ENCODE data around the gene SPATC1L.
A peak's percentile ranks its signal among the peaks of the same experiment; 100 is the strongest.
"Not testable (repeated sequence)": the region's sequence is repeated elsewhere in the genome, so short reads cannot be mapped to it uniquely, and the experiment has no call there.

Gene SPATC1L

DNA sequence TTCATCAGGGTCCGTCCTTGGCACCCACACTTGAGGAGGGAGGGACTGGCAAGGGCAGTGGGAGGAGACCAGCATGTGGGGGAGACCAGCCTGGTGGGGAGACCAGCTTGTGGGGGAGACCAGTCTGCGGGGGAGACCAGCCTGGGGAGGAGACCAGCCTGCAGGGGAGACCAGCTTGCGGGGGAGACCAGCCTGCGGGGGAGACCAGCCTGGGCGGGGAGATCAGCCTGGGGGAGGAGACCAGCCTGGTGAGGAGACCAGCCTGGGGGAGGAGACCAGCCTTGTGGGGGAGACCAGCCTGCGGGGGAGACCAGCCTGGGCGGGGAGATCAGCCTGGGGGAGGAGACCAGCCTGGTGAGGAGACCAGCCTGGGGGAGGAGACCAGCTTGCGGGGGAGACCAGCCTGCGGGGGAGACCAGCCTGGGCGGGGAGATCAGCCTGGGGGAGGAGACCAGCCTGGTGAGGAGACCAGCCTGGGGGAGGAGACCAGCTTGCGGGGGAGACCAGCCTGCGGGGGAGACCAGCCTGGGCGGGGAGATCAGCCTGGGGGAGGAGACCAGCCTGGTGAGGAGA, 836 bp downstream of the SPATC1L start:
- H3K9me3 Mint-ChIP-seq, H3K27me3 Mint-ChIP-seq, DNase-seq, ATAC-seq, H3K27ac Mint-ChIP-seq: not testable (repeated sequence)
- H3K4me3 Mint-ChIP-seq: peak overlapping the region; percentile 76 to 81
- H3K4me1 Mint-ChIP-seq: peaks cover 26% of the 10 kb centered on the region

DNA sequence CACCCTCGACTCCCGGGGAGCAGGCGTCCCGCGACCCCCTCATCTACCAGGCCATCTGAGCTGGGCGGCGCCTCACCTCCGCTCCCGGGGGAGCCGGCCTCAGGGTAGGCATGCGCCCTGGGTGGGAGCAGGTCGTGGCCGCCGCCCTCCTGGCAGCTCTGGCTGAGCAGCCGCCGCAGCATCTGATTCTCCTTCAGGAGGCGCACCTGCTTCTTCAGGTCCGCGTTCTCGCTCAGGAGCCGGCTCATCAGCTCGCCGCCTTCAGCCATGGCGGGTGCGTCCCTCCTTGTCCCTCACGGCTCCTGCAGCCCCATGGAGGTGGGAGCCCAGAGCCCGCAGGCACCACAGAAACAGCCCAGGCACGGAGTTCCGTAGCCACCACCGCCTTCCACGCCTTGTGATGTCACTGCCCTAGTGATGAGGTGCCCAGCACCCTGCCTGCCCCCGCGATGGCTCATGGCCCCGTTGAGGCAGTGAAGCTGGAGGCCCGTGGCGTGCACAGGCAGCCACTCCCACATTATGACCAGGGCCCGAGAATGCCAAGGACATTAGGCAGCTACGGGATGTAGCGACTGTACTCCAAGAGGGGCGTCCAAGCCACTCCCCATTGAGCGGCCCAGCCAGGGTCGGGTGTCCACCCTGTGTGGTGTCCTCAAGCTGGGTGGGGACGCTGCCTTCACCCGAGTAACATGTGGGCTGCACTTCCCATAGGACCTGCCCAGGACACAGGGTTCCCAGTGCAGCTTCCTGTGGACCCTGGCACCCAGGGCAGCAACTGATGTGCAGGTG, 1.5 kb downstream of the SPATC1L start:
- ATAC-seq (no peak), DNase-seq (no peak)
- Mint-ChIP-seq H3K27me3 (no peaks in the 10 kb centered on the region), H3K4me3 (peak overlapping the region; percentile 74 to 76), H3K9me3 (peaks cover 0 to 1% of the 10 kb centered on the region in 2 donors), H3K4me1 (peaks cover 19% of the 10 kb centered on the region), H3K27ac (no peak overlapping the region)

DNA sequence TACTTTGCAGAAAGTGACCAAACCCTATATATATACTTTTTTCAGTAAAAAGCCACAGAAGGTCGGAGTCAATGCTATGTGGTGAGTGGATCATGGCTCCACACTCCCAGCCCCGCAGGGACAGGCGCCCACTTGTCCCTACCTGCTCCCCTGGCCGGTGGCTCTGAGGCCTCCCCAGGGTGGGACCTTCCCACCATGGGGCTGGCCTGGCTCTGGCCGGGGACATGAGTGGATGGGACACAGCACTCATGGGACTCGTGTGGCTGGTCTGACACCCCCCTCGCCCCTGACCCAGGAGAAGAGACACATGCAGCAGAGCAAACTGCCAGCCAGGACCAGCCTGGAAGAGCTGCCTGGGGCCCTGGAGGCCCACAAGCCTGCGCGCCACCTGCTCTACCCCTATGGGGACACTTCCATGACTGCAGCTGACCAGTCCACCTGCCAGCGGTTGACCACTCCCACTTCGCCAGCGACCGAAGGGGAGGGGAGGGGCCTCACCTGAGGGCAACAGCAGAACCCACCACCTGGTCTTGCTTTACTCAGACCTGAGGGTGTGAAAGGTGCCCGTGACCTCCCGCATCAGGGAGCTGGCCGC, 2.2 kb downstream of the SPATC1L start:
- ATAC-seq (no peak), DNase-seq (no peak)
- Mint-ChIP-seq H3K4me1 (peaks cover 18% of the 10 kb centered on the region), H3K27me3 (peaks cover under 1% of the 10 kb centered on the region), H3K27ac (no peak overlapping the region), H3K9me3 (peaks cover 0 to 6% of the 10 kb centered on the region in 2 donors), H3K4me3 (no peak overlapping the region)

DNA sequence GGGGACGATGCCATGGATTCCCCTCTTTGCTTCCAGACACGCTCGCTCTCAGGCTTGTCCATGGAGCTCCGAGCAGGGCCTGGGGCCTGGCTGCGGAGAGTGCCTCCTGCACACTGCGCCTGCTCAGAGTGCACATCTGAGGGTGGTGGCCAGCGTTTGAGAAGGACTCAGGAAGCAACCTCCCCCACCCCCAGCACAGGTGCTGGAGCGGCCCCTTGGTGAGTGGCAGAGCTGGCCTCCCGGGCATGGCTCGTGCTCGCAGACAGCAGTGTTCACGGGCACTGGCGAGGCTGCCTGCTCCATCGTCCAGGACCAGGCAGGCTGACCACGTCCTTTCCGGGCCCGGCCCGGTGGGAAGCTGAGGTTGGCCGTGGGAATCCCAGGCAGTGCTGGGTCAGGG, 2.8 kb downstream of the SPATC1L start:
- H3K9me3 Mint-ChIP-seq: peaks cover 5 to 12% of the 10 kb centered on the region in 2 donors
- H3K27ac Mint-ChIP-seq: no peak overlapping the region
- ATAC-seq (no peak), DNase-seq (no peak)
- peaks cover 18% of the 10 kb centered on the region for H3K4me1 Mint-ChIP-seq
- no peak overlapping the region for H3K4me3 Mint-ChIP-seq
- H3K27me3 Mint-ChIP-seq: peaks cover 7% of the 10 kb centered on the region

DNA sequence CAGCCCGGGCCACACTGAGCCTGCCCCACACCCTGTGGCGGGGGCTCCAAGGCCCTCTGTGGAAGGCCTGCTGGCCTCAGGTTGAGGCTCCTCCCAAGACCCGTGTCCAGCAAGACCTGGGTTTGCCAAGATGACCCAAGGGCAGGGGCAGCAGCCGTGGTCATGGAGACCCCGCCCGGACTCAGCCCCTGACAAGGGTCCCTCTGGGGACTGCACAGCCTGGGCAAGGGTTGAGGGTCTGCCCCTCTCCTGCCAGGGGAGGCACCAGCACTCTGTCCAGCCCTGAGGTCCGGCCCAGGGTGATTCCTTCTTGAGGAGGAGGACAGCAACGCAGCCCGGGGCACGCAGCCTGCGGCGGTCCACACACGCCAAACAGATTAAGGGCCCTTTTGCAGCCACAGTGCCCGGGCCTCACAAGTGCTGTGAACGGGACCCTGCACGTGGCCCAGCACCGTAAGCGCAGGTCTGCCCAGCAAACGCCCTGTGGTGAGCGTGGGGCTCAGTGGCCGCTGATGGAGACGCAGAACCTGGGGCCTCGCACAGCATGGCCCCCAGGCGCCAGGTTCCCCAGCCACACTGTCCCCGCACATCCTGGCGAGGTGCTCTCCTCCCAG, 3.4 kb downstream of the SPATC1L start:
- Mint-ChIP-seq H3K9me3 (peaks cover 10 to 18% of the 10 kb centered on the region in 2 donors), H3K27ac (no peak overlapping the region), H3K27me3 (peaks cover 12% of the 10 kb centered on the region), H3K4me1 (peaks cover 17% of the 10 kb centered on the region), H3K4me3 (no peak overlapping the region)
- DNase-seq (no peak), ATAC-seq (no peak)

DNA sequence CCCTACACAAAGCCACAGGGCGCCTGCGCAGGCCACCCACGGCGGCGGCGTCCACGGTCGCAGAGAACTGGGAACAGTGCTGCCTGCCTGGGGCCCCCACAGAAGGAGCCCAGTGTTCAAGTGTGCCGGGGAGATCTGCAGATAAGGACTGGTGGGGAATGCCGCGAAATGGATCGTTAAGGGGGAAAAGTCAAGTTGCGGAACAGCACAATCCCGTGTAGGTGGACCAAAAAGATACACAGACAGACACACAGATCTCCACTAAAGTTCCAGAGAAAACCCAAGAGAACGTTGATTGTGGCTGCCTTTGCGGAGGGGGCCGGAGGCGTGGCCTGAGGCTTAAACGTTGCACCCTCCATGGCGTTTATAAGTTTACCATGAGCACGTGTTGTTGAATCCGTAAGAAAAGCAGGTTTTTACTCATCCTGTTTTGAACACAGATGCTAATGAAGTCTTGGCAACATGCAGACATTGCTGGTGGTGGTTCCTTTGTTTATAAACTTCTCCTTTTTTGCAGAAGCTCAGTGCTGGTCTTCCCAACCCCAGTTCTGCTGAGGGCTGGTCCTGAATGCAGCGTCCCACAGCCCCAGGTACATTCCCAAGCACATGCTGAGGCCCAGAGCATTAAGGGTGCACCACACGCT, 4.1 kb downstream of the SPATC1L start:
- H3K9me3 Mint-ChIP-seq: peaks cover 13 to 22% of the 10 kb centered on the region in 2 donors
- peaks cover 19% of the 10 kb centered on the region for H3K27me3 Mint-ChIP-seq
- no peak overlapping the region for H3K4me3 Mint-ChIP-seq
- H3K27ac Mint-ChIP-seq: no peak overlapping the region
- peaks cover 10% of the 10 kb centered on the region for H3K4me1 Mint-ChIP-seq
- DNase-seq (no peak), ATAC-seq (no peak)

DNA sequence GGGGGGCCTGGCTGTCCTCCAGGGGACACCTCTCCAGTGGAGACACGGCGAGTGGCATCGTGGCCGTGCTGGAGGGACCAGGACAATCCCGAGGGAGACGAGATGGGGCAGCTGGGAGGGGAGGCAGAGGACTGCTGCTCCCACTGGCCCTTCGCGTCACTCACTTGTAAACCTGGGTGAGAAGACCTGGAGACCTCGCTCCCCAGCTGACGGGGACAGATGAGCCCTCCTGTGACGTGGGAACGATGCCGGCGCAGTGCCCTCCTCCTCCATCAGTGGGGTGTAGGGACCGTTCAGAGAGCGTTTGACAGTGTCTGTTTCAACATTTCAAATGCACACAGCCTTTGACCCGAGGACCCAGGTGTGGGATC, 4.6 kb downstream of the SPATC1L start:
- Mint-ChIP-seq H3K4me3 (no peak overlapping the region), H3K27me3 (peaks cover 24% of the 10 kb centered on the region), H3K4me1 (peaks cover 9% of the 10 kb centered on the region), H3K27ac (no peak overlapping the region), H3K9me3 (peaks cover 18 to 27% of the 10 kb centered on the region in 2 donors)
- no peak for DNase-seq
- no peak for ATAC-seq

DNA sequence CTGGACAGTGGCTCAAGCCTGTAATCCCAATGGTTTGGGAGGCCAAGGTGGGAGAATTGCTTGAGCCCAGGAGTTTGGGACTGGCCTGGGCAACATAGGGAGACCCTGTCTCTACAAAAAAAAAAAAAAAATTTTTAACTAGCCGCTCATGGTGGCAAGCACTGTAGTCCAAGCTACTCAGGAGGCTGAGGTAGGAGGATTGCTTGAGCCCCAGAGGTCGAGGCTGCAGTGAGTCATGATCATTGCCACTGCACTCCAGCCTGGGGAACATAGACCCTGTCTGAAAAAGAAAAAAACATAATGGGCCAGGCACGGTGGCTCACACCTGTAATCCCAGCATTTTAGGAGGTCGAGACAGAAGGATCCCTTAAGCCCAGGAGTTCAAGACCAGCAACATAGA, 5.3 kb downstream of the SPATC1L start:
- Mint-ChIP-seq H3K9me3 (peaks cover 25 to 32% of the 10 kb centered on the region in 2 donors), H3K27ac (no peak overlapping the region), H3K4me3 (no peak overlapping the region), H3K27me3 (peaks cover 29% of the 10 kb centered on the region), H3K4me1 (peaks cover 6% of the 10 kb centered on the region)
- ATAC-seq: no peak
- no peak for DNase-seq

DNA sequence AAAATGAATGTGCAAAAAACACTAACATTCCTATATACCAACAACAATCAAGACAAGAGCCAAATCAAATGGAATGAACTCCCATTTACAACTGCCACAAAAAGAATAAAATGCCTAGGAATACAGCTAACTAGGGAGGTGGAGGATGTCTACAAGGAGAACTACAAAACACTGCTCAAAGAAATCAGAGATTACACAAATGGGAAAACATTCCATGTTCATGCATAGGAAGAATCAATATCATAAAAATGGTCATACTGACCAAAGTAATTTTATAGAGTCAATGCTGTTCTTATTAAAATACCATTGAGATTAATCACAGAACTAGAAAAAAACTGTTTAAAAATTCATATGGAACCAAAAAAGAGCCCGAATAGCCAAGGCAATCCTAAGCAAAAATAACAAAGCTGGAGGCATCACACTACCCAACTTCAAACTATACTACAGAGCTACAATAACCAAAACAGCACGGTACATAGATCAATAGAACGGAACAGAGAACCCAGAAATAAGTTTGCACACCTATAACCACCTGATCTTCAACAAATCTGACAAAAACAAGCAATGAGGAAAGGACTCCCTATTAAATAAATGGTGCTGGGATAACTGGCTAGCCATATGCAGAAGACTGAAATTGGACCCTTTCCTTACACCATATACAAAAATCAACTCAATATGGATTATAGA, 7.7 kb downstream of the SPATC1L start:
- H3K4me3 Mint-ChIP-seq, H3K4me1 Mint-ChIP-seq, DNase-seq, ATAC-seq: not testable (repeated sequence)
- Mint-ChIP-seq H3K27me3 (peaks cover 34% of the 10 kb centered on the region), H3K27ac (peak overlapping the region in 1 of 2 donors; percentile 46), H3K9me3 (peaks cover 32 to 34% of the 10 kb centered on the region in 2 donors)

DNA sequence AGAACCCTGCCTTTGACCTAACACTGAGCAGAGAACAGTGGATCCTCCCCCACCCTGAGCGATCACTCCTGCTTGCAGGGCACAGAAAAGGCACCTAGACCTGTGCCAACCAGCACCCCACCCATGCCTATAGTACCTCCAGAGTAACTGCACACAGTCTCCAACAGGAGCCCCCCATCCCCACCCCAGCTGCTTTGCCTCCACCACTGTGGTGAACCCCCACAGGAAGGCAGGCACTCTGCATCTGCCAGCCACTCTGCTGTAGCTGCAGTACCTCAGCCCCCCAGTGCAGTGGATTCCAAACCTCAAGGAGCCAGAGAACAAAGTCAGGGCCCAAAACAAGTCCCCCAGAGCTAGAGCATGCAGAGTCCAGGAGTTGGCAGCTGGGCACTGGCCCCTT, 10.7 kb downstream of the SPATC1L start:
- Mint-ChIP-seq H3K9me3 (peaks cover 32 to 34% of the 10 kb centered on the region in 2 donors), H3K4me1 (peaks cover 8% of the 10 kb centered on the region), H3K4me3 (no peak overlapping the region), H3K27ac (no peak overlapping the region), H3K27me3 (peaks cover 34% of the 10 kb centered on the region)
- no peak for ATAC-seq
- no peak for DNase-seq

DNA sequence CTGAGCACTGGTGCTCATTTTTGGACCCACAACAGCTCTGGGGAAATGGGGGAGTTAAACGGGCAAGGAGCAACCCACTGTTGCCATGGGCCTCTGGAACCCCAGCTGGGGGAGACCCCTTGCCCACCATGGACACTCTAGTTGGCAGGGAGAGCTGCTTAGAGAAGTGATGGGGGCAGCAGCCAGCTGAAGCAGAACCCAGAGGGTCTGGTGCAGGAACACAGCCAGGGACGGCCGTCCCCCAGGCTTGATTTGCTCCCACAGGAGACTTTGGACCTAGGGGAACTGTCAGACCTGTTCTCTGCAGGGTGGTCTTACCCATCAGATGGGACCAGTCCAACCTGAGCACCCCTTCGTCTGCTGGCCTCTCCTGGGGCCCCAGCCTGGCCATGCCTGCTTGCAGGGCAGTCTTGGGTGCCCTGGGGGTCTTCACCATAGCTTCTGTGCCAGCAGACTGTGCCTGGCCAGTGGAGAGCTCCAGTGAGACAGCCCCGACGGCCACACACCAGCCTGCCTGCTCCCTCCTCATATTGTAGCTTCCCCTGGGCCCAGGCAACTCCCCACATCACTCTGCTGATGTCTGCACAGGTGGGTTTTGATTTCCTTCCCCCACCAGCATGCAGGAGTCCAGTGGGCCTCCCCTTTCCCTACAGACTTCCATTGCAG, 11.3 kb downstream of the SPATC1L start:
- peaks cover 32 to 34% of the 10 kb centered on the region in 2 donors for H3K9me3 Mint-ChIP-seq
- no peak overlapping the region for H3K27ac Mint-ChIP-seq
- no peak overlapping the region for H3K4me3 Mint-ChIP-seq
- DNase-seq: no peak
- peaks cover 34% of the 10 kb centered on the region for H3K27me3 Mint-ChIP-seq
- H3K4me1 Mint-ChIP-seq: peaks cover 8% of the 10 kb centered on the region
- no peak for ATAC-seq

DNA sequence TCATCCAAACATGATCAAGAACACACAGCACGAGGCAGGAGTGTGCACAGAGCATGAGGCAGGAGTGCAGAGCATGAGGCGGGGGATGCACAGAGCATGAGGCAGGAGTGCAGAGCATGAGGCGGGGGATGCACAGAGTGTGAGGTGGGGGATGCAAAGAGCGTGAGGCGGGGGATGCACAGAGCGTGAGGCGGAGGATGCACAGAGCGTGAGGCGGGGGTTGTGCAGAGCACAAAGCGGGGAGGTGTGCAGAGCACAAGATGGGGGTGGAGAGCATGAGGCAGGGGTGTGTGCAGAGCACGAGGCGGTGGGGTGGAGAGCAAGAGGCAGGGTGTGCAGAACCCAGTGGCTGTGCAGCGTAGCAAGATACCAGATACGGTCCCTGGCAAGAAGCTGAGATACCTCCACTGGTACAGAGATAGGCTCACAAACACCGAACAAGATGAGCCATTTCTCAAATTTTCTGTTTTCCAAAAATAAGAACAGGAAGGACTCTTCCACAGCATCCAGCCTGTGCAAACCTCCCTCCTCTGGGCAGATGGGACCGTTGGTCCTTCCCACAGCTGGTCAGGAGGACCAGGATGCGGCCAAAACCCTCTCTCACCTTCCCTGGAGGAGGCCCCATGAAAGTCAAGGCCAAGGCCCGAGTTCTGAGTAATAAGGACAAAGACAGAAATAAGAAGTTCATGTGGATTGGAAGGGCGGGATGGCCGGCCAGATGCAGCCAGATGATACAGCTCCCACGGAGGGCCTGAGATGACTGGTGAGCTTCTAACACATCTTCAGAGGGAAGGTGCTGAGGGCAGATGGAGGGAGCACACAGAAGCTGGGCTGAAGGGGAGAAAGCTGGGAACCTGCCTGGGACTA, 12.0 kb downstream of the SPATC1L start:
- H3K4me1 Mint-ChIP-seq: peaks cover 8% of the 10 kb centered on the region
- H3K27me3 Mint-ChIP-seq: peaks cover 34% of the 10 kb centered on the region
- H3K27ac Mint-ChIP-seq: peak overlapping the region in 1 of 2 donors; percentile 71
- no peak overlapping the region for H3K4me3 Mint-ChIP-seq
- DNase-seq: no peak
- H3K9me3 Mint-ChIP-seq: peaks cover 28 to 34% of the 10 kb centered on the region in 2 donors
- no peak for ATAC-seq

DNA sequence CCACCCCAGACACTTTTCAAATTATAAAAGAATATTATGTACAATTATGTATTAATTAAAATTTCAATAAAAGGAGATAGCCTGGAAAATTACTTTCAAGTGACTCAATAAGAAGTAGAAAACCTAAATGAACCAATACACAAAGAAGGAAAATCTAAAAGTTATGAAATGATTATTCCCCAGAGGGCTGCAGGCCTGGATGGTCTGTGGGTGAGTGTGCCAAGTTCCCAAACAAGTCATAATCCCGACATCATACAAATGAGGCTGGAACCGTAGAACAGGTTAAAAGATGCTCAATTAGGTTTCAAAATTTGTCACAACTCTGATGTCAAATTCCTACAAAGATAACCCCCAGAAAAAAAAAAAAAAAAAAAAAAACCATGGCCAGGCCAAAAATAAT, 12.7 kb downstream of the SPATC1L start:
- peaks cover 8% of the 10 kb centered on the region for H3K4me1 Mint-ChIP-seq
- peaks cover 29% of the 10 kb centered on the region for H3K27me3 Mint-ChIP-seq
- DNase-seq (no peak), ATAC-seq (no peak)
- peaks cover 21 to 30% of the 10 kb centered on the region in 2 donors for H3K9me3 Mint-ChIP-seq
- no peak overlapping the region for H3K27ac Mint-ChIP-seq
- H3K4me3 Mint-ChIP-seq: no peak overlapping the region
